Endothelial cell of umbilical vein (primary cell): ENCODE data around the gene F2. TPM values are rescaled to one million over a fixed set of nuclear protein-coding genes. Genes with fewer than 3 reads are reported as not detected.

Experiments used
- Bru-seq: library from RNA; stranded (reverse); fragments of 400-500 nt; gene quantifications from one replicate; lab custom pipeline; 2021; lab: Mats Ljungman, UMichigan
- BruChase-seq, 2 experiments: library from RNA; stranded (reverse); fragments of 400-500 nt; gene quantifications; one replicate each; lab custom pipeline; 2021; lab: Mats Ljungman, UMichigan
- BruUV-seq: library from RNA; stranded (reverse); fragments of 400-500 nt; replicated peaks from 2 replicates; lab custom pipeline; 2021; lab: Mats Ljungman, UMichigan
- CTCF ChIA-PET: fragments of 300-600, 350-600 bp; sonication (Branson Sonifier 250); formaldehyde crosslinking; loops from one replicate; lab custom pipeline; 2021; ENCODE audit warnings: antibody characterized with exemption, inconsistent platforms; lab: Charles Lee
- POLR2A ChIA-PET: fragments of 300-600, 350-600 bp; sonication (Branson Sonifier 250); formaldehyde crosslinking; loops from one replicate; lab custom pipeline; 2021; ENCODE audit warnings: antibody characterized with exemption, inconsistent platforms; lab: Charles Lee
- DNase-seq: peaks from one replicate; pipeline ENCODE4 v3.0.0-alpha.2; 2011; ENCODE audit warnings: low read depth, low spot score
- FAIRE-seq: peaks from 2 replicates; lab custom pipeline; 2011; peaks lifted over from hg19 to GRCh38; lab: Jason Lieb, UNC
- H2AFZ ChIP-seq: 2 replicates; pipeline ENCODE4 v1.6.0; 2012; ENCODE audit warnings: low read depth, low read length, control low read depth, inconsistent platforms
- H3K27ac ChIP-seq: 2 replicates; pipeline ENCODE4 v1.5.1; 2011; ENCODE audit warnings: low read depth, mild to moderate bottlenecking, control low read depth, low read length, moderate library complexity; ENCODE audit not compliant: insufficient read depth
- H3K27me3 ChIP-seq, 2 experiments: 2 replicates each; pipeline versions ENCODE4 v1.6.0 to v1.6.1; 2011; ENCODE audit warnings: low read length in 2 of 2, mixed read lengths in 1 of 2; ENCODE audit not compliant: control insufficient read depth in 2 of 2, insufficient read depth in 2 of 2
- H3K36me3 ChIP-seq, 2 experiments: 2 replicates in 1 of 2; 3 replicates in 1 of 2; pipeline ENCODE4 v1.5.1; 2011; ENCODE audit warnings: low read length in 2 of 2, mild to moderate bottlenecking in 1 of 2, moderate library complexity in 1 of 2; ENCODE audit not compliant: control insufficient read depth in 2 of 2, insufficient read depth in 2 of 2; ENCODE audit errors: extremely low read depth in 1 of 2
- H3K4me1 ChIP-seq: 3 replicates; pipeline ENCODE4 v1.5.1; 2011; ENCODE audit warnings: mild to moderate bottlenecking, low read length; ENCODE audit not compliant: control insufficient read depth, insufficient read depth; ENCODE audit errors: extremely low read depth
- H3K4me2 ChIP-seq: 2 replicates; pipeline ENCODE4 v1.6.1; 2011; ENCODE audit warnings: low read length, control low read depth, mixed read lengths; ENCODE audit not compliant: insufficient read depth
- H3K4me3 ChIP-seq, 3 experiments: fragments of 200-600 bp in 1 of 3; sonication (generic), shearing (Covaris generic) in 1 of 3; replicated peaks in 1 of 3; 2 replicates each; pipeline ENCODE4 v1.5.1; 2011 to 2016; ENCODE audit warnings: control low read depth in 3 of 3, low read length in 3 of 3, mild to moderate bottlenecking in 2 of 3, inconsistent platforms in 1 of 3, low read depth in 1 of 3, moderate library complexity in 1 of 3; ENCODE audit not compliant: insufficient read depth in 1 of 3
- H3K79me2 ChIP-seq: 2 replicates; pipeline ENCODE4 v1.6.0; 2012; ENCODE audit warnings: low read length, inconsistent platforms; ENCODE audit not compliant: control insufficient read depth, insufficient read depth
- H3K9ac ChIP-seq: replicated peaks from 2 replicates; pipeline ENCODE3; 2011; ENCODE audit warnings: low read length, control low read depth; ENCODE audit not compliant: insufficient read depth; ENCODE audit errors: extremely low read depth
- H3K9me1 ChIP-seq: replicated peaks from 3 replicates; pipeline ENCODE4 v1.6.0; 2011; ENCODE audit warnings: mild to moderate bottlenecking, low read length; ENCODE audit not compliant: control insufficient read depth, insufficient read depth; ENCODE audit errors: extremely low read depth
- H3K9me3 ChIP-seq: replicated peaks from 2 replicates; pipeline ENCODE4 v1.5.1; 2012; ENCODE audit warnings: low read length, inconsistent platforms; ENCODE audit not compliant: control insufficient read depth, insufficient read depth
- H4K20me1 ChIP-seq: replicated peaks from 2 replicates; pipeline ENCODE3; 2011; ENCODE audit warnings: mild to moderate bottlenecking, low read length; ENCODE audit not compliant: control insufficient read depth, insufficient read depth; ENCODE audit errors: extremely low read depth
- EZH2 ChIP-seq: IDR thresholded peaks from 2 replicates; pipeline ENCODE4 v1.6.1; 2012; ENCODE audit warnings: borderline replicate concordance, low read depth, mild to moderate bottlenecking, moderate library complexity, low read length, inconsistent platforms; ENCODE audit not compliant: severe bottlenecking
- FOS ChIP-seq: IDR thresholded peaks from 2 replicates; pipeline ENCODE4 v1.6.1; 2011; ENCODE audit warnings: mild to moderate bottlenecking, low read length, moderate library complexity, borderline replicate concordance; ENCODE audit not compliant: insufficient read depth
- GATA2 ChIP-seq: IDR thresholded peaks from 2 replicates; pipeline ENCODE4 v1.7.0; 2011; ENCODE audit warnings: low read depth, mild to moderate bottlenecking, moderate library complexity, mixed read lengths, low read length; ENCODE audit not compliant: insufficient read length, insufficient read depth
- JUN ChIP-seq: IDR thresholded peaks from 2 replicates; pipeline ENCODE4 v1.6.1; 2011; ENCODE audit warnings: borderline replicate concordance, low read depth; ENCODE audit not compliant: insufficient read length, insufficient read depth
- MYC ChIP-seq: IDR thresholded peaks from one replicate; pipeline ENCODE4 v1.6.1; 2011; ENCODE audit warnings: mild to moderate bottlenecking, low read depth, low read length
- POLR2A ChIP-seq: IDR thresholded peaks from 2 replicates; pipeline ENCODE4 v1.6.1; 2012; ENCODE audit warnings: low read depth, mild to moderate bottlenecking, control low read depth, low read length
- POLR2AphosphoS5 ChIP-seq: IDR thresholded peaks from 2 replicates; pipeline ENCODE4 v1.6.1; 2012; ENCODE audit warnings: low read depth, mild to moderate bottlenecking, control low read depth, low read length, moderate library complexity; ENCODE audit not compliant: insufficient read depth
- dilution Hi-C: fragments of 300-500 bp; cut with MboI; formaldehyde crosslinking; loops from one replicate; pipeline ENCODE4 v1.15.0; 2019; ENCODE audit warnings: low sequenced_read_pairs; ENCODE audit not compliant: extremely low pct_ligation_motif_present
- intact Hi-C: fragments of 100-400 bp; cut with micrococcal nuclease; formaldehyde crosslinking; loops from one replicate; pipeline ENCODE4 v1.10.0; 2022
- long read RNA-seq: library from polyadenylated mRNA; stranded (forward); transcript quantifications from one replicate; pipeline ENCODE4 v2.0.0, GENCODE V29; 2021
- polyA minus RNA-seq, 3 experiments: library from RNA; depleted of rRNA, polyadenylated mRNA; stranded (reverse); fragments of >200 nt; gene quantifications; 1 replicate in 1 of 3; 2 replicates in 2 of 3; pipeline ENCODE4 v1.2.3, GENCODE V29; 2011
- polyA plus RNA-seq, 4 experiments: library from polyadenylated mRNA; depleted of rRNA in 3 of 4; stranded (reverse) in 3 of 4; unstranded in 1 of 4; fragments of >200 nt; gene quantifications; 2 replicates each; pipeline versions ENCODE4 v1.2.1 to v1.2.3, GENCODE V29; 2011 to 2012; ENCODE audit warnings: missing spikeins in 1 of 4
- total RNA-seq: library from RNA; stranded (reverse); gene quantifications from 2 replicates; pipeline ENCODE4 v1.2.3, GENCODE V29; 2021
- TF ChIP-seq, protein P1 (sequence below): IDR thresholded peaks from 2 replicates; pipeline ENCODE4 v1.6.1; 2011; ENCODE audit not compliant: insufficient read depth, insufficient read length
- TF ChIP-seq, protein P2 (sequence below), 2 donors: IDR thresholded peaks; 1 replicate in 1 of 2; 2 replicates in 1 of 2; pipeline ENCODE4 v1.5.1; 2011; ENCODE audit warnings: low read length in 2 of 2, mild to moderate bottlenecking in 2 of 2, moderate library complexity in 2 of 2, control low read depth in 1 of 2, inconsistent platforms in 1 of 2, low read depth in 1 of 2; ENCODE audit not compliant: insufficient read depth in 1 of 2; ENCODE audit errors: extremely low read depth in 1 of 2

Gene F2
- total RNA-seq (not detected in 2 replicates), polyA plus RNA-seq (0.04 and 0.10 TPM in 2 replicates), polyA minus RNA-seq (not detected in 2 replicates), Bru-seq, nascent RNA (percentile 5 among the genes with signal in this experiment), BruChase-seq, experiment 1, labeled RNA remaining after a 6-hour chase (percentile 13 among the genes with signal in this experiment), BruChase-seq, experiment 2, labeled RNA remaining after a 2-hour chase (percentile 8 among the genes with signal in this experiment)
- not detected in 2 replicates for polyA plus RNA-seq (2011; cell fraction: cytosol; rRNA removed)
- not detected in 2 replicates for polyA plus RNA-seq (2011; cell fraction: nucleus; rRNA removed)
- 0.14 TPM in 1 of 2 replicates, not detected in the other for polyA plus RNA-seq (2012)
- not detected for polyA minus RNA-seq (2011; cell fraction: cytosol; rRNA and poly(A)+ RNA removed)
- not detected in 2 replicates for polyA minus RNA-seq (2011; cell fraction: nucleus; rRNA and poly(A)+ RNA removed)
- long read RNA-seq = 0 reads

DNA sequence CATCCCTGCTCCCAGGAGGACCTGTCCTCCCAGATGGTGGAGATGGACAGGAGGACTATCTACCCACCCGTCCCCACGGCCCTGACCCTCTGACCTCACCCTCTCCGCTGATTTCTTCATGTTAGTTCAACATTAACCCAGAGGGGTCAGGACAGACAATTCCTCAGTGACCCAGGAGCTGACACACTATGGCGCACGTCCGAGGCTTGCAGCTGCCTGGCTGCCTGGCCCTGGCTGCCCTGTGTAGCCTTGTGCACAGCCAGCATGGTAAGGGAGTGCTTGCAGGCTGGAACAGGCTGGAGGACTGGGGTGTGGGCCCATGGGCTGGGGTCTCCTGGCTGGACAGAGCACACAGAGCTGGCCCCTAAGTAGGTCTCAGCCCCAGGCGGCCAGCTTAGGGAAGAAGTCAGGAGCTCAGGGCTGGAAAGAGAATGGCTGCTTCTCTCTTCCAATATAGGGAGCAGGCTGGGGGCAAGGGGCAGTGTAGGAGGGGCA, at the start of gene F2:
TSS of gene F2 (plus strand) at position 166 of the 495 bp plus-strand sequence. CDS start at position 189, 23 bp downstream.
- BruUV-seq = no TSS peak
- no peak for DNase-seq
- H3K9me3 ChIP-seq = no peaks in the 10 kb centered on the region
- H3K79me2 ChIP-seq = no peaks in the 10 kb centered on the region
- no peak within 1 kb of the TSS for H3K9ac ChIP-seq
- no peaks in the 10 kb centered on the region for H4K20me1 ChIP-seq
- intact Hi-C loops = no loop called here
- H3K4me3 ChIP-seq = no peak within 1 kb of the TSS
- H3K9me1 ChIP-seq = no peaks in the 10 kb centered on the region
- ChIA-PET CTCF (no interaction called here), POLR2A (no interaction called here)
- H3K36me3 ChIP-seq = no peaks in the 10 kb centered on the region
- H3K27me3 ChIP-seq = no peaks in the 10 kb centered on the region
- no peak for FAIRE-seq
- no peak within 1 kb of the TSS for H3K27ac ChIP-seq
- H2AFZ ChIP-seq = peak within 1 kb of the TSS; percentile 19
- TF ChIP-seq GATA2 (no peak), POLR2A (no peak), JUN (no peak), FOS (no peak), MYC (no peak), EZH2 (no peak), POLR2AphosphoS5 (no peak)
- TF ChIP-seq, protein P1, sequence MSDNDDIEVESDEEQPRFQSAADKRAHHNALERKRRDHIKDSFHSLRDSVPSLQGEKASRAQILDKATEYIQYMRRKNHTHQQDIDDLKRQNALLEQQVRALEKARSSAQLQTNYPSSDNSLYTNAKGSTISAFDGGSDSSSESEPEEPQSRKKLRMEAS = no peak
- TF ChIP-seq, protein P2, sequence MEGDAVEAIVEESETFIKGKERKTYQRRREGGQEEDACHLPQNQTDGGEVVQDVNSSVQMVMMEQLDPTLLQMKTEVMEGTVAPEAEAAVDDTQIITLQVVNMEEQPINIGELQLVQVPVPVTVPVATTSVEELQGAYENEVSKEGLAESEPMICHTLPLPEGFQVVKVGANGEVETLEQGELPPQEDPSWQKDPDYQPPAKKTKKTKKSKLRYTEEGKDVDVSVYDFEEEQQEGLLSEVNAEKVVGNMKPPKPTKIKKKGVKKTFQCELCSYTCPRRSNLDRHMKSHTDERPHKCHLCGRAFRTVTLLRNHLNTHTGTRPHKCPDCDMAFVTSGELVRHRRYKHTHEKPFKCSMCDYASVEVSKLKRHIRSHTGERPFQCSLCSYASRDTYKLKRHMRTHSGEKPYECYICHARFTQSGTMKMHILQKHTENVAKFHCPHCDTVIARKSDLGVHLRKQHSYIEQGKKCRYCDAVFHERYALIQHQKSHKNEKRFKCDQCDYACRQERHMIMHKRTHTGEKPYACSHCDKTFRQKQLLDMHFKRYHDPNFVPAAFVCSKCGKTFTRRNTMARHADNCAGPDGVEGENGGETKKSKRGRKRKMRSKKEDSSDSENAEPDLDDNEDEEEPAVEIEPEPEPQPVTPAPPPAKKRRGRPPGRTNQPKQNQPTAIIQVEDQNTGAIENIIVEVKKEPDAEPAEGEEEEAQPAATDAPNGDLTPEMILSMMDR (IDR thresholded peaks at IDR 0.05; ENCODE audit: extremely low read depth in 1 of 2, insufficient read depth in 1 of 2, low read depth in 1 of 2, low read length in 2 of 2) = no peak
- H3K4me1 ChIP-seq = peaks cover 6% of the 10 kb centered on the region
- dilution Hi-C loops = no loop called here
- H3K4me2 ChIP-seq = no peak within 1 kb of the TSS
